Vagina (tissue), 2 donors: Measurements from ENCODE around the gene BTF3.

Experiments used
- CTCF ChIP-seq, 3 experiments: fragments of 450-650 bp in 2 of 3; fragments of 200-600 bp in 1 of 3; sonication (generic) in 1 of 3; IDR thresholded peaks; one replicate each; pipeline ENCODE4 v1.5.1; 2017 to 2019; ENCODE audit warnings: antibody characterized with exemption in 3 of 3, mild to moderate bottlenecking in 2 of 3, moderate library complexity in 2 of 3
- POLR2A ChIP-seq, 2 donors: fragments of 450-650 bp; IDR thresholded peaks; one replicate each; pipeline ENCODE4 v1.6.1; 2017; ENCODE audit warnings: antibody characterized with exemption in 2 of 2, mild to moderate bottlenecking in 2 of 2, moderate library complexity in 2 of 2

DNA sequence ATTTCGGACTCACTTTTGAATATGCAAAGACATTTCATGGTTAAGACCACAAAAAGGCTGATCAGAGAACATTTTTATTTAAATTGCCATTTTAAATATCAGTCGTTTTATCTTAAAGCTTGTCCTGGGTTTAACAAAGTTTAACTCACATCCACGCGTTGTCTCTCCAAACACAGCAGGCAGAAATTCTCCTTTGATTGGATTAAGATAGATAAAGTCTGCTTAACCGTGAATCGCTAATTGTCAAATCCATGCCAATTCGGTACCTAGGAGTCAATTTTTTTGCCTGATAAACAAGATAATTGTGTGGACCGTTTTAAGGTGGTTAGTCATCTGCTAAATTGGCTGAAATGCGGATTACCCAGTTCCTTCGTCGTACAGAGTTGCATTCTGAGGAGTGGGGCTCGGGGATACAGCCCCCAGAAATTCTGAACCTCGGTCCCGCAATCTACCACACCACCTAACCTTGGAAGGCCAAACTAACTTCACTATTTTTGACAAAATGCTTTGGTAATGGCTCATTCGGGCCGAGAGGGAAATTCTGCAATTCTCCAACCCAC lies 665 bp upstream of the BTF3 start:
- TF ChIP-seq CTCF (IDR thresholded peaks at IDR 0.05) = no peak
- no peak for TF ChIP-seq POLR2A (IDR thresholded peaks at IDR 0.05)
